ENCODE results near the gene CENPU. TPM values are rescaled to one million over a fixed set of nuclear protein-coding genes. Genes with fewer than 3 reads are reported as not detected.
"Not testable (repeated sequence)": the region's sequence is repeated elsewhere in the genome, so short reads cannot be mapped to it uniquely, and the experiment has no call there.

CENPU gene
- total RNA-seq, 4 donors from 2014 or later = 0.34 to 1.3 (median 0.74) TPM

GRCh38 chr4:184740980-184741391, 7.1 kb upstream of the CENPU start:
- Histone ChIP-seq H3K36me3 (no peaks in the 10 kb centered on the region), H3K4me3 (no peak overlapping the region), H3K4me1 (peaks cover under 1 to 6% (median 4%) of the 10 kb centered on the region in 4 donors), H3K27ac (replicated peaks in 1 of 4) (no peak overlapping the region), H3K27me3 (no peaks in the 10 kb centered on the region), H3K9me3 (no peaks in the 10 kb centered on the region)
- intact Hi-C loops (cut with DNase I) = loop anchor here (10.0 kb wide), 1 partner anchor 354 kb away; no protein-coding TSS in a partner anchor
- TF ChIP-seq, protein P1, sequence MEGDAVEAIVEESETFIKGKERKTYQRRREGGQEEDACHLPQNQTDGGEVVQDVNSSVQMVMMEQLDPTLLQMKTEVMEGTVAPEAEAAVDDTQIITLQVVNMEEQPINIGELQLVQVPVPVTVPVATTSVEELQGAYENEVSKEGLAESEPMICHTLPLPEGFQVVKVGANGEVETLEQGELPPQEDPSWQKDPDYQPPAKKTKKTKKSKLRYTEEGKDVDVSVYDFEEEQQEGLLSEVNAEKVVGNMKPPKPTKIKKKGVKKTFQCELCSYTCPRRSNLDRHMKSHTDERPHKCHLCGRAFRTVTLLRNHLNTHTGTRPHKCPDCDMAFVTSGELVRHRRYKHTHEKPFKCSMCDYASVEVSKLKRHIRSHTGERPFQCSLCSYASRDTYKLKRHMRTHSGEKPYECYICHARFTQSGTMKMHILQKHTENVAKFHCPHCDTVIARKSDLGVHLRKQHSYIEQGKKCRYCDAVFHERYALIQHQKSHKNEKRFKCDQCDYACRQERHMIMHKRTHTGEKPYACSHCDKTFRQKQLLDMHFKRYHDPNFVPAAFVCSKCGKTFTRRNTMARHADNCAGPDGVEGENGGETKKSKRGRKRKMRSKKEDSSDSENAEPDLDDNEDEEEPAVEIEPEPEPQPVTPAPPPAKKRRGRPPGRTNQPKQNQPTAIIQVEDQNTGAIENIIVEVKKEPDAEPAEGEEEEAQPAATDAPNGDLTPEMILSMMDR (IDR thresholded peaks at IDR 0.05) = no peak
- no peak for TF ChIP-seq POLR2A (IDR thresholded peaks at IDR 0.05; ENCODE audit: low read depth)
- TF ChIP-seq POLR2AphosphoS5 (IDR thresholded peaks at IDR 0.05) = no peak
- no peak for TF ChIP-seq EP300 (IDR thresholded peaks at IDR 0.05)
- no peak for DNase-seq (ENCODE audit: extremely low spot score)
- 98% methylated on average over 8 of the region's 20 CpGs for WGBS

DNA sequence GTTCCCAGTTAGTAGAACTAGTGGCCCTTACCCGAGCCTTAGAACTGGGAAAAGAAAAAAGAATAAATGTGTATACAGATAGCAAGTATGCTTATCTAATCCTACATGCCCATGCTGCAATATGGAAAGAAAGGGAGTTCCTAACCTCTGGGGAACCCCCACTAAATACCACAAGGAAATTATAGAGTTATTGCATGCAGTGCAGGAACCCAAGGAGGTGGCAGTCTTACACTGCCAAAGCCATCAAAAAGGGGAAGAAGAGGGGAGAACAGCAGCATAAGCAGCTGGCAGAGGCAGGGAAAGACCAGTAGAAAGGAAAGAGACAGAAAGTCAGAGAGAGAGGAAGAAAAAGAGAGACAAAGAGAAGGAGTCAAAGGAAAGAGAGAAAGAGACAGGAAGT, 5.7 kb upstream of the CENPU start:
- H3K4me3 ChIP-seq; H3K36me3 ChIP-seq; DNase-seq (ENCODE audit: extremely low spot score); H3K27me3 ChIP-seq; H3K9me3 ChIP-seq; H3K4me1 ChIP-seq; H3K27ac ChIP-seq (replicated peaks in 1 of 4); intact Hi-C loops (cut with DNase I): not testable (repeated sequence)
- 56% methylated on average over 1 of the region's 1 CpG for WGBS

- Histone ChIP-seq H3K27ac (replicated peaks in 1 of 4) (peak overlapping the region in 1 of 4 donors; percentile 61), H3K4me1 (peaks cover 11 to 19% (median 17%) of the 10 kb centered on the region in 4 donors), H3K36me3 (no peaks in the 10 kb centered on the region), H3K4me3 (peak overlapping the region; percentile 73 to 87 (median 80)), H3K9me3 (no peaks in the 10 kb centered on the region), H3K27me3 (peaks cover 0 to 4% (median 0%) of the 10 kb centered on the region in 4 donors)
- intact Hi-C loops (cut with DNase I) = loop anchor here (5.0 kb wide), 1 partner anchor 82 kb away; no protein-coding TSS in a partner anchor
- DNase-seq (ENCODE audit: extremely low spot score) = no peak
- TF ChIP-seq POLR2AphosphoS5 (IDR thresholded peaks at IDR 0.05) = no peak
- no peak for TF ChIP-seq EP300 (IDR thresholded peaks at IDR 0.05)
- TF ChIP-seq POLR2A (IDR thresholded peaks at IDR 0.05; ENCODE audit: low read depth) = no peak
- TF ChIP-seq, protein P1 (IDR thresholded peaks at IDR 0.05) = no peak
- WGBS = 65% methylated on average over 6 of the region's 6 CpGs
These were observed 862 bp upstream of the CENPU start for GRCh38 chr4:184734758-184735157.

- Histone ChIP-seq H3K4me3 (no peak overlapping the region), H3K27ac (replicated peaks in 1 of 4) (no peak overlapping the region), H3K36me3 (no peaks in the 10 kb centered on the region), H3K9me3 (no peaks in the 10 kb centered on the region), H3K4me1 (peaks cover 11 to 19% (median 18%) of the 10 kb centered on the region in 4 donors), H3K27me3 (peaks cover 0 to 4% (median 0%) of the 10 kb centered on the region in 4 donors)
- intact Hi-C loops (cut with DNase I) = loop anchor here (5.0 kb wide), 1 partner anchor 80 kb away; no protein-coding TSS in a partner anchor
- no peak for TF ChIP-seq POLR2AphosphoS5 (IDR thresholded peaks at IDR 0.05)
- TF ChIP-seq, protein P1 (IDR thresholded peaks at IDR 0.05) = no peak
- TF ChIP-seq EP300 (IDR thresholded peaks at IDR 0.05) = no peak
- TF ChIP-seq POLR2A (IDR thresholded peaks at IDR 0.05; ENCODE audit: low read depth) = no peak
- WGBS = 60% methylated on average over 4 of the region's 4 CpGs
- no peak for DNase-seq (ENCODE audit: extremely low spot score)
These were observed 1.8 kb downstream of the CENPU start for GRCh38 chr4:184732126-184732525.

- intact Hi-C loops (cut with DNase I) = loop anchor here (5.0 kb wide), 1 partner anchor 79 kb away; no protein-coding TSS in a partner anchor
- Histone ChIP-seq H3K27me3 (peaks cover 0 to 4% (median 0%) of the 10 kb centered on the region in 4 donors), H3K27ac (replicated peaks in 1 of 4) (no peak overlapping the region), H3K36me3 (no peaks in the 10 kb centered on the region), H3K9me3 (no peaks in the 10 kb centered on the region), H3K4me3 (no peak overlapping the region), H3K4me1 (peaks cover 11 to 19% (median 18%) of the 10 kb centered on the region in 4 donors)
- no peak for DNase-seq (ENCODE audit: extremely low spot score)
- WGBS = 85% methylated on average over 6 of the region's 6 CpGs
- TF ChIP-seq EP300 (IDR thresholded peaks at IDR 0.05) (no peak), POLR2AphosphoS5 (IDR thresholded peaks at IDR 0.05) (no peak), POLR2A (IDR thresholded peaks at IDR 0.05; ENCODE audit: low read depth) (no peak)
- TF ChIP-seq, protein P1 (IDR thresholded peaks at IDR 0.05) = no peak
These were observed 2.8 kb downstream of the CENPU start for GRCh38 chr4:184731056-184731455.

All from esophagus muscularis mucosa (tissue), 4 donors.